ENCODE data around the gene FGF4.

The FGF4 gene, protein sequence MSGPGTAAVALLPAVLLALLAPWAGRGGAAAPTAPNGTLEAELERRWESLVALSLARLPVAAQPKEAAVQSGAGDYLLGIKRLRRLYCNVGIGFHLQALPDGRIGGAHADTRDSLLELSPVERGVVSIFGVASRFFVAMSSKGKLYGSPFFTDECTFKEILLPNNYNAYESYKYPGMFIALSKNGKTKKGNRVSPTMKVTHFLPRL

DNA sequence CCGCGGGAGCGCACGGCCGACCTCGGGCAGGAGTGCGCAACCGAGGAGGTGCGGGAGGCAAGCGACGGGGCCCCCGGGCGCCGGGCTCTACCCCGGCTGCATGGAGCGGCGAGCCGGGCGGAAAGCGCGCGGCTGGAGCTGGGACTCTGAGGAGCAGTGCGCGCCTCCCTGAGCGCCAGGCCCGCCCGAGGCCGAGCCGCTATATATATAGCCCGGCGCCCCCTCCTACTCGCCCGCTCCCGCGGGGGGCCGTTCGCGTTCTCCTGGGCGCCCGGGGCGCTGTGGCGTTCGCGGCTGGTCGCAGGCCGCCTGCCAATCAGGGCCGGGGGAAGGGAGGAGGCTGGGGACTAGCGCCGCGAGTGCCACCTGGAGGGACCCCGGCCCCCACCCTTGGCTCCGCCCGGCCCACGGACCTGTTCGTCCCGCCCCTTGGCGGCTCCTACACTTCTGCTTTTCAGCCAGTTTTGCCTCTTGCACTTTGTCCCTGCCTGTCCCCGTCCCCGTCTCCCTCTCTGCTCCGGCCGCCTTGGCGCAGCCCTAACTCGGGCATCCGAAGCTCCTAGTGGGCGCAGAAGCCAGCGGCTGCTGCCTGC is at the start of gene FGF4:
Gene FGF4, minus strand, starts transcription at position 179 of the 593 bp plus-strand sequence. CDS start 257 bp downstream, outside the sequence.
- DNase-seq (ENCODE audit: low read depth in 1 of 2, low spot score in 1 of 2), result no peak

GRCh38 chr11:69823641-69824265 is 48.6 kb upstream of the FGF4 start:
- no peak for DNase-seq (ENCODE audit: low read depth in 1 of 2, low spot score in 1 of 2)

- DNase-seq (ENCODE audit: low read depth in 1 of 2, low spot score in 1 of 2), result no peak
Measured at GRCh38 chr11:69822676-69823494, 47.7 kb upstream of the FGF4 start.

- DNase-seq (ENCODE audit: low read depth in 1 of 2, low spot score in 1 of 2), result no peak
Measured at GRCh38 chr11:69821511-69822040, 46.4 kb upstream of the FGF4 start.

DNA sequence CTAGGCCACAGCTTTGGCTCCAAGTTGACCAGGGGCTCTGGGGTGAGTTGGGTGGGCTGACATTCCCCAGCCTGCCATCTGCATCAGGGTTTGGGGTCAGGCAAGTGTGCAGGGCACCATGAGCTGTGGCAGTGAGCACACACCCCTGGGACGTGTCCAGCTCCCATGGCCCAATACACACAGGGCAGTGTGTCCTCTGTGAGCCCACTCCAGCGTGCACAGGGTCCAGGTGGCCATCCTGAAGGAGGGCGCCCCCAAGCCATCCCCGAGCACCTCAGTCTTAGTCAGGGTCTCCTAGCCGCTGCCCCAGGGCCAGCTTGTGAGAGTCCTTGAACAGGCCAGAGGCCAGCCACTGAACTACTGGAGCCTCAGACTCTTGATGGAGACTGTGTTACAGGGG is 45.3 kb upstream of the FGF4 start:
- DNase-seq (ENCODE audit: low read depth in 1 of 2, low spot score in 1 of 2), result no peak

- DNase-seq (ENCODE audit: low read depth in 1 of 2, low spot score in 1 of 2), result no peak
Measured at GRCh38 chr11:69819541-69820070, 44.5 kb upstream of the FGF4 start.

DNA sequence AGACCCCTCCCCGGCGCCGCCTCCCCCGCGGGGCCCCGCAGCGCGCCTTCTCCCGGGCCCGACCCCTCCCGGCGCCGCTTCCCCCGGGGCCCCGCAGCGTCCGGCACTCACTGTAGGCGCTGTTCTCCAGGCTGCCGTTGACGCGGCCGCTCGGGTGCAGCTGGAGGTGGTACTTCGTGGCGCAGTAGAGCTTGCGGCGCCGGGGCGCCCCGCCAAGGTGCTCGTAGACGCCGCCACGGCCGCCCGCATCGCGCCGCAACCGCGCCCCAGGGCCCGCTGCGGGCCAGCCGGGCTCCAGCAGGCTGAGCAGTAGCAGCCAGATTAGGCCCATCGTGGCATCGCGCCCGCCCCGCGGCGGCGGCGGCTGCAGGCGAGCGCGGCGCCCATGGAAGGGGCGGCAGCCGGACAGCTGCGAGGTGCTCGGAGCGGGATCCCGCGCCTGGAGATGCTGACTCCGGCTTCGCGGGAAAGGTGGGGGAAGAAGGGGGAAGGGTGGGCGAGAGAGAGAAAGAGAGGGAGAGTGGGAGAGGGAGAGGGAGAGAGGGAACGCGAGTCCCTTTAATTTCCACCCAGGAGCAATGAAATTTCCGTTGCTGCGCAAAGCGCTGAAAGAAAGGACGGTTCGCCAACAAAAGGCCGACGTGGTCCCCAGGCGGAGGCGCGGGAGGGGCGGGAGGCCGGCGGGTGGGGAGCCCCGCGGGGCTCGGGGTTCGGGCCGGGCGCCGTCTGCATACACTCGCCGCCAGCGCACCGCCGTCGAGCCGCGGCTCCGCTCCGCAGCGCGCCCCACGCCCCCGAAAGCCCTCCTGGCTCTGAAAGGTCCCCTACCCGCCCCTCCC is 43.7 kb upstream of the FGF4 start, which contains the start of gene FGF3:
Gene FGF3, minus strand, starts transcription at position 814 of the 839 bp plus-strand sequence. Its CDS starts 483 bp downstream, at position 331.
- no peak for DNase-seq (ENCODE audit: low read depth in 1 of 2, low spot score in 1 of 2)

DNA sequence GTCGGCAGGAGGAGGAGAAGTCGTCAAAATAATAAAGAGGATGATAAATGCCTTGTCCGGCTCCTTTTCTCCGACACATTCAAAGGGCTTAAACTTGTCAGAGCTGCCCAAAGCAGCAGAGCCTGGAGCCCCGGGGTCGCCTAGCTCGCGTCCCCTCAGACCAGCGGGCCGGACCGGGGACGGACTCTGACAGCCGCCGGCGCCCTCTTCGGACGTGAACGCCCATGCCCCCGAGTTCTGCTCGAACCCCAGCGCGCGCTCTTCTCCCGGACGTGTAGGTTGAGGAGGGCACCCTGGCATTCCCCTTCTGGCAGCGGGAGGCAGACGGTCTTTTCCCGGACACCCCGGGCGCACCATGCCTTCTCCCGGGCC is 43.1 kb upstream of the FGF4 start:
- no peak for DNase-seq (ENCODE audit: low read depth in 1 of 2, low spot score in 1 of 2)

- no peak for DNase-seq (ENCODE audit: low read depth in 1 of 2, low spot score in 1 of 2)
Measured at GRCh38 chr11:69817265-69818230, 42.4 kb upstream of the FGF4 start.

DNA sequence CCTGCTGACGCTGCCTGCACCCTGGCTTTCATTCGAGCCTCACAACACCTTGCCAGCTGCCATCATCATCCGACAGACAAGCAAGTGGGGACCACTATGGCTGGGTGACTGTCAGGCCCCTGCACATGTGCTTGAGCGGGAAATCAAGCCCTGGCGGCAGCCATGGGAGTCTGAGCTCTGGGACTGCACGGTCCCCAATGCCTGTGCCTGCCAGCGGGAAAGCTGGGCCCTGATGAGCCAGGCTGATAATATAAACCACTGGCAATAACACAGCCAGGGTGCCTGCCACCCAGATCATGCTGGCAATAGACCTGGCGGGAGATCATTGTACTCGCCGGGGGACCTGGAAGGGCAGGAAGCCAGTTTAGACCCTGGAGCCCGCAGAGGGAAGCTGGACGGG is 41.5 kb upstream of the FGF4 start:
- DNase-seq (ENCODE audit: low read depth in 1 of 2, low spot score in 1 of 2), result no peak

GRCh38 chr11:69815973-69816372 is 40.8 kb upstream of the FGF4 start:
- no peak for DNase-seq (ENCODE audit: low read depth in 1 of 2, low spot score in 1 of 2)

- no peak for DNase-seq (ENCODE audit: low read depth in 1 of 2, low spot score in 1 of 2)
Measured at GRCh38 chr11:69814902-69815301, 39.8 kb upstream of the FGF4 start.

DNA sequence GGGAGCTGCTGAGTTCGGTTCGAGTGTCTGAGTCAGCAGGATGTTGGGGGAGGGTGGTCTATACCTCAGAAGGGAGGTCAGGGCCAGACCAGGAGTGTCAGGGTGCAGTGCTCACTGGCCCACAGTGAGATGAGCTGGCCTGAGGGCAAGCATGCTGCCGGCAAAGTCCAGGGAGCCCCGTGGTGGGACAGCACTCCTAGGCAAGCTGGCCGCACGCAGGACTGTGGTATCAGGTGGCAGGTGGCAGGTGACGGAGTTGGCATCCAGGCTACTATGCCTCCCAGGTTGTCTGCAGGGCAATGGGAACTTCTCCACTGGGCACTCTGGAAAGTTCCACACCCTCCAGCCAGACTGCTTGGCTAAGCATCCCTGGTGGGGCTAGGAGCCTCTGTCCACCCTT is 39.3 kb upstream of the FGF4 start:
- no peak for DNase-seq (ENCODE audit: low read depth in 1 of 2, low spot score in 1 of 2)

- no peak for DNase-seq (ENCODE audit: low read depth in 1 of 2, low spot score in 1 of 2)
Measured at GRCh38 chr11:69813839-69814238, 38.7 kb upstream of the FGF4 start.

- no peak for DNase-seq (ENCODE audit: low read depth in 1 of 2, low spot score in 1 of 2)
Measured at GRCh38 chr11:69812946-69813345, 37.8 kb upstream of the FGF4 start.

DNA sequence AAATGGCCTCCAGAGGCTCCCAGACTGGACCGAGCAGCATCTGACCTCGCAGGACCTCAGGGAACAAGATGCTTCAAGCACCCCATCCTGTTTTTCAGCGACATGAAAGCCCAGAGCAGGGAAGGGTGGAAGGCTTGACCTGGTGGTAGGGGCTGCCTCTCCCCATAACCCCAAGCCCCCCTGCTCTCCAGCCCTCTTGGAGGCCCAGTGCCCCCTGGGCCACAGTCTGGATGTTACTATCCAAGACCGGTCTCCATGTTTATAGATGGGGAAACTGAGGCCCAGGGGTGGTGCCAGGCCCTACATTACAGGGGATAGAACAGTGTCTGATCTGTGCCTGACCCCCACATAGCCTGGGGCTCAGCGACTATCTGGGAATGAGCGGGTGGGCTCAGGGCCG is 37.1 kb upstream of the FGF4 start:
- DNase-seq (ENCODE audit: low read depth in 1 of 2, low spot score in 1 of 2), result no peak

DNA sequence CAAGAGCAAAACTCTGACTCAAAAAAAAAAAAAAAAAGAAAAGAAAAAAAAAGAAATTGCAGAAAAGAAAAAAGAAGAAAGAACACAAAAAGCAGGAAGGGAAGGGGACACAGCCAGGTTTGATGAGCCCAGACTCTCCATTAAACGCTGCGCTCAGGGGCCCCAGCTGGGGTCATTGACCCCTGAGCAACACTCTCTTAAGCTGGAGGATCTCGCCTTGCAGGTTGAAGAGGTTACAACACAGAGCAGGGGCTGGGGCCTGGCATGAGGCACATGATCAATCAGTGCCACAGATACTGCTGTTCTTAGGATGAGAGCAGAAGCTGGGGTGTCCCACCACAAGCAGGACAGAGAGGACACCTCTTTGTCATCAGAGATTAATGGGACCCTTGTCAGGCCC is 36.3 kb upstream of the FGF4 start:
- DNase-seq (ENCODE audit: low read depth in 1 of 2, low spot score in 1 of 2), result no peak

DNA sequence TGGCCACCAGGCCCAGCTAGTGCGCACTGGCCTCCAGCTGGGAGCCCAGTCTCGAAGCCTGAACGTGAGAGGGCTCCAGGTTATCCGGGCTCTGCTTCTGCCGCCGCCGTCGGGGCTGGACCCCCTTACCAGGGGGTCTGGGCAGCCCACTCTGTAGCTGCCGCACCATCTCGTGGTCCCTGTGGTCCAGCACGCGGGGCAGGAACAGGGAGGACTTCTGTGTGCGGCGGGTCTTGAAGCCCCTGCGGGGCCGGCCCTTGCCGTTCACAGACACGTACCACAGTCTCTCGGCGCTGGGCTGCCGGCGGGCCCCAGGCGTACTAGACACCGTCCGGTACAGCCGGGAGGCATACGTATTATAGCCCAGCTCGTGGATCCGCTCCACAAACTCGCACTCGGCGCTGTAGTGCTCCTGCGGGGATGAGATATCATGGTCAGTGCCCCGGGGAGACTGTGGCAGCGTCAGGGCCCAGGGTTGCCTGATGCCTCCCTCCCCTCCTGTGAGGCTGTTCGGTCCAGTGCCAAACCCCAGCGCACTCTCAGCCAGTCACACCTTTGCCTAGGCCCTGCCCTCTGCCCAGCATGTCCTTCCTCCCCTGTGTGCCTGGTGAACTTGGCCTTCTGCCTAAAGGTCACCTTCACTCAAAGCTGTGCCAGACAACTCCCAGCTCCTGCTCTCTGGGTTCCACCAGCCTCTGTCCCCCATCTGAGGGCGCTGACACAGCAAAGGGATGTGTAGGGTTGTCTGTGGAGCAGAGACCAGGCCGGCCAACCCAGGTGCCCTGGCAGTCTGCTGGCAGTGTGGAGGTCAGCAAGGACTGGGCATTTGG is 35.4 kb upstream of the FGF4 start:
- no peak for DNase-seq (ENCODE audit: low read depth in 1 of 2, low spot score in 1 of 2)
